Duodenal mucosa (tissue), 2 donors: ENCODE results near the gene JUP.

Source experiments
- H3K27ac ChIP-seq: one replicate; pipeline ENCODE4 v1.7.0; 2013; ENCODE audit warnings: low read depth, low read length
- H3K27me3 ChIP-seq, 2 donors: one replicate each; pipeline ENCODE4 v1.7.0; 2013; ENCODE audit warnings: low read length in 2 of 2, control low read depth in 1 of 2; ENCODE audit not compliant: insufficient read depth in 2 of 2, control insufficient read depth in 1 of 2
- H3K36me3 ChIP-seq, 2 donors: one replicate each; pipeline ENCODE4 v1.7.0; 2013; ENCODE audit warnings: low read length in 2 of 2, control low read depth in 1 of 2; ENCODE audit not compliant: insufficient read depth in 2 of 2, control insufficient read depth in 1 of 2
- H3K4me1 ChIP-seq, 2 donors: one replicate each; pipeline ENCODE4 v1.7.0; 2013; ENCODE audit warnings: low read length in 2 of 2, control low read depth in 1 of 2; ENCODE audit not compliant: insufficient read depth in 2 of 2, control insufficient read depth in 1 of 2
- H3K4me3 ChIP-seq, 2 donors: one replicate each; pipeline ENCODE4 v1.7.0; 2013; ENCODE audit warnings: low read length in 2 of 2, low read depth in 1 of 2
- H3K9ac ChIP-seq, 2 donors: one replicate each; pipeline ENCODE4 v1.7.0; 2013; ENCODE audit warnings: low read length in 2 of 2, low read depth in 1 of 2
- H3K9me3 ChIP-seq, 2 donors: one replicate each; pipeline ENCODE4 v1.7.0; 2013; ENCODE audit warnings: low read length in 2 of 2, control low read depth in 1 of 2; ENCODE audit not compliant: control insufficient read depth in 1 of 2

JUP gene

GRCh38 chr17:41793784-41794539 is 7.5 kb upstream of the JUP start:
- H3K9ac ChIP-seq = peak overlapping the region; percentile 52 to 71

GRCh38 chr17:41792845-41793783 is 6.6 kb upstream of the JUP start:
- H3K27ac ChIP-seq = peak overlapping the region; percentile 91
- peak overlapping the region; percentile 23 to 45 for H3K4me3 ChIP-seq
- peaks cover 27 to 31% of the 10 kb centered on the region in 2 donors for H3K4me1 ChIP-seq

More at GRCh38 chr17:41793784-41794539, 7.5 kb upstream of the JUP start:
- H3K27ac ChIP-seq = peak overlapping the region; percentile 91
- peak overlapping the region; percentile 23 to 45 for H3K4me3 ChIP-seq
- H3K36me3 ChIP-seq = no peaks in the 10 kb centered on the region
- H3K27me3 ChIP-seq = no peaks in the 10 kb centered on the region
- no peaks in the 10 kb centered on the region for H3K9me3 ChIP-seq
- H3K4me1 ChIP-seq = peaks cover 27 to 31% of the 10 kb centered on the region in 2 donors

GRCh38 chr17:41787021-41787418 is 509 bp upstream of the JUP start:
- peak overlapping the region; percentile 4 to 22 for H3K9ac ChIP-seq
- H3K36me3 ChIP-seq = peaks cover 0 to 5% of the 10 kb centered on the region in 2 donors
- peaks cover 31% of the 10 kb centered on the region in 2 donors for H3K4me1 ChIP-seq
- H3K27me3 ChIP-seq = no peaks in the 10 kb centered on the region
- H3K4me3 ChIP-seq = no peak overlapping the region
- H3K27ac ChIP-seq = no peak overlapping the region
- H3K9me3 ChIP-seq = no peaks in the 10 kb centered on the region

More at GRCh38 chr17:41792845-41793783, 6.6 kb upstream of the JUP start:
- peak overlapping the region; percentile 52 to 71 for H3K9ac ChIP-seq
- no peaks in the 10 kb centered on the region for H3K27me3 ChIP-seq
- no peaks in the 10 kb centered on the region for H3K36me3 ChIP-seq
- H3K9me3 ChIP-seq = no peaks in the 10 kb centered on the region

- peak overlapping the region; percentile 72 to 75 for H3K4me3 ChIP-seq
- peaks cover 31 to 33% of the 10 kb centered on the region in 2 donors for H3K4me1 ChIP-seq
- H3K36me3 ChIP-seq = peaks cover 0 to 5% of the 10 kb centered on the region in 2 donors
- H3K27me3 ChIP-seq = no peaks in the 10 kb centered on the region
- H3K27ac ChIP-seq = peak overlapping the region; percentile 99
- H3K9ac ChIP-seq = peak overlapping the region; percentile 90 to 96
- H3K9me3 ChIP-seq = no peaks in the 10 kb centered on the region
Measured at GRCh38 chr17:41785859-41786226, 668 bp downstream of the JUP start.

- H3K27me3 ChIP-seq = no peaks in the 10 kb centered on the region
- H3K9ac ChIP-seq = peak overlapping the region; percentile 90 to 96
- no peaks in the 10 kb centered on the region for H3K9me3 ChIP-seq
- peak overlapping the region; percentile 72 to 75 for H3K4me3 ChIP-seq
- peaks cover 0 to 5% of the 10 kb centered on the region in 2 donors for H3K36me3 ChIP-seq
- H3K4me1 ChIP-seq = peaks cover 31 to 33% of the 10 kb centered on the region in 2 donors
- peak overlapping the region; percentile 99 for H3K27ac ChIP-seq
Measured at GRCh38 chr17:41785091-41785858, 1.2 kb downstream of the JUP start.

- no peaks in the 10 kb centered on the region for H3K9me3 ChIP-seq
- peak overlapping the region; percentile 90 to 96 for H3K9ac ChIP-seq
- peaks cover 0 to 5% of the 10 kb centered on the region in 2 donors for H3K36me3 ChIP-seq
- H3K27ac ChIP-seq = no peak overlapping the region
- H3K27me3 ChIP-seq = no peaks in the 10 kb centered on the region
- peak overlapping the region; percentile 72 to 75 for H3K4me3 ChIP-seq
- H3K4me1 ChIP-seq = peaks cover 33 to 36% of the 10 kb centered on the region in 2 donors
Measured at GRCh38 chr17:41784207-41784744, 2.2 kb downstream of the JUP start.

- Histone ChIP-seq H3K4me3 (peak overlapping the region in 1 of 2 donors; percentile 9), H3K9ac (no peak overlapping the region), H3K36me3 (peaks cover 0 to 5% of the 10 kb centered on the region in 2 donors), H3K4me1 (peaks cover 40 to 49% of the 10 kb centered on the region in 2 donors), H3K27ac (no peak overlapping the region), H3K27me3 (no peaks in the 10 kb centered on the region), H3K9me3 (no peaks in the 10 kb centered on the region)
Measured at GRCh38 chr17:41782142-41782541, 4.4 kb downstream of the JUP start.

GRCh38 chr17:41781404-41782110 is 5.0 kb downstream of the JUP start:
- H3K27ac ChIP-seq = no peak overlapping the region
- H3K36me3 ChIP-seq = peaks cover 0 to 5% of the 10 kb centered on the region in 2 donors
- peak overlapping the region in 1 of 2 donors; percentile 47 for H3K9ac ChIP-seq
- peaks cover 42 to 55% of the 10 kb centered on the region in 2 donors for H3K4me1 ChIP-seq
- H3K27me3 ChIP-seq = no peaks in the 10 kb centered on the region
- no peaks in the 10 kb centered on the region for H3K9me3 ChIP-seq
- no peak overlapping the region for H3K4me3 ChIP-seq

- Histone ChIP-seq H3K36me3 (peaks cover 0 to 5% of the 10 kb centered on the region in 2 donors), H3K4me3 (no peak overlapping the region), H3K4me1 (peaks cover 56 to 69% of the 10 kb centered on the region in 2 donors), H3K27me3 (no peaks in the 10 kb centered on the region), H3K9me3 (no peaks in the 10 kb centered on the region), H3K27ac (no peak overlapping the region), H3K9ac (no peak overlapping the region)
Measured at GRCh38 chr17:41779954-41780353, 6.6 kb downstream of the JUP start.
